OCI-LY1 (cell line): ENCODE data around the gene ZNF334.

ENCODE experiments used
- H2AFZ ChIP-seq: fragments of 200-600 bp; sonication (generic), shearing (Covaris generic); 2 replicates; pipeline ENCODE4 v1.6.0; 2014; ENCODE audit warnings: antibody characterized with exemption, mild to moderate bottlenecking, low read length
- H3F3A ChIP-seq: fragments of 200-600 bp; sonication (generic), shearing (Covaris generic); 2 replicates; pipeline ENCODE4 v1.6.0; 2014; ENCODE audit warnings: mild to moderate bottlenecking, antibody characterized with exemption, low read length, moderate library complexity; ENCODE audit not compliant: insufficient read depth
- H3K27ac ChIP-seq: fragments of 200-600 bp; sonication (generic); 2 replicates; pipeline ENCODE4 v1.5.1; 2014; ENCODE audit warnings: low read length, mixed run types, mild to moderate bottlenecking, low read depth; ENCODE audit not compliant: poor library complexity, severe bottlenecking
- H3K27me3 ChIP-seq: fragments of 200-600 bp; sonication (generic); 2 replicates; pipeline ENCODE4 v1.6.0; 2014; ENCODE audit warnings: antibody characterized with exemption, mild to moderate bottlenecking, low read length, moderate library complexity; ENCODE audit not compliant: insufficient read depth
- H3K36me3 ChIP-seq: fragments of 200-600 bp; sonication (generic); 2 replicates; pipeline ENCODE4 v1.6.1; 2014; ENCODE audit warnings: mild to moderate bottlenecking, antibody characterized with exemption, low read length, moderate library complexity, mixed read lengths; ENCODE audit not compliant: insufficient read depth
- H3K4me1 ChIP-seq: fragments of 200-600 bp; sonication (generic); 2 replicates; pipeline ENCODE4 v1.5.1; 2014; ENCODE audit warnings: mild to moderate bottlenecking, low read length, moderate library complexity; ENCODE audit not compliant: insufficient read depth, severe bottlenecking
- H3K4me2 ChIP-seq: fragments of 200-600 bp; sonication (generic), shearing (Covaris generic); 2 replicates; pipeline ENCODE4 v1.6.1; 2014; ENCODE audit warnings: low read length
- H3K4me3 ChIP-seq: fragments of 200-600 bp; sonication (generic); 2 replicates; pipeline ENCODE4 v1.5.1; 2014; ENCODE audit warnings: low read length, low read depth, mild to moderate bottlenecking, mixed read lengths; ENCODE audit not compliant: poor library complexity, severe bottlenecking
- H3K79me2 ChIP-seq: fragments of 200-600 bp; shearing (Covaris generic); 2 replicates; pipeline ENCODE4 v1.6.1; 2016; ENCODE audit warnings: mixed run types, low read length, mixed read lengths; ENCODE audit not compliant: insufficient read depth
- H3K9ac ChIP-seq: fragments of 200-600 bp; sonication (generic), shearing (Covaris generic); 2 replicates; pipeline ENCODE4 v1.6.1; 2014; ENCODE audit warnings: mild to moderate bottlenecking, low read length, mixed read lengths
- H3K9me2 ChIP-seq: fragments of 200-600 bp; sonication (generic), shearing (Covaris generic); 2 replicates; pipeline ENCODE4 v1.6.1; 2014; ENCODE audit warnings: low read depth, mild to moderate bottlenecking, low read length, mixed read lengths
- H3K9me3 ChIP-seq: fragments of 200-600 bp; shearing (Covaris generic); 2 replicates; pipeline ENCODE4 v1.6.1; 2014; ENCODE audit warnings: low read length, mixed read lengths
- H4K20me1 ChIP-seq: fragments of 200-600 bp; sonication (generic), shearing (Covaris generic); 2 replicates; pipeline ENCODE4 v1.6.0; 2016; ENCODE audit warnings: mild to moderate bottlenecking, low read length; ENCODE audit not compliant: insufficient read depth
- EZH2 ChIP-seq: fragments of 200-600 bp; sonication (generic), shearing (Covaris generic); IDR thresholded peaks from 2 replicates; pipeline ENCODE4 v1.8.0; 2017; ENCODE audit warnings: borderline replicate concordance, mixed run types, mild to moderate bottlenecking, antibody characterized with exemption, low read length, moderate library complexity, mixed read lengths
- TF ChIP-seq, protein P1 (sequence below): fragments of 200-600 bp; sonication (generic), shearing (Covaris generic); IDR thresholded peaks from 2 replicates; pipeline ENCODE4 v1.5.1; 2017; ENCODE audit warnings: mild to moderate bottlenecking, antibody characterized with exemption, low read length, moderate library complexity, mixed read lengths

The ZNF334 gene

DNA sequence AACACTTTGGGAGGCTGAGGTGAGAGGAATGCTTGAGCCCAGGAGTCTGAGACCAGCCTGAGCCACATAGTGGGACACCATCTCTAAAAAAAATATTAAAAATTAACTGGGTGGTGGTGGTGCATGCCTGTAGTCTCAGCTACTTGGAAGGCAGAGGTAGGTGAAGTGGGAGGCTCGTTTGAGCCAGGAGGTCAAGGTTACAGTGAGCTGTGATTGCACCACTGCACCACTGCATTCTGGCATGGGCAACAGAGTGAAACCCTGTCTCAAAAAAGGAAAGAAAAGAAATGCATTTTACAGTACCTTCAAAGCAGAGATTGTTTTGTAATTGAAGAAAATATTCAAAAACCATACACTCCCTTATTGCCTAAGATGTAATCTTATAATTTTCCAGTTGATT, 30.6 kb upstream of the ZNF334 start:
- H3K9me3 ChIP-seq: no peaks in the 10 kb centered on the region
- H3K27ac ChIP-seq: no peak overlapping the region
- no peaks in the 10 kb centered on the region for H3K27me3 ChIP-seq
- no peaks in the 10 kb centered on the region for H3K9me2 ChIP-seq
- H3K4me2 ChIP-seq: no peak overlapping the region
- H3K4me3 ChIP-seq: no peak overlapping the region
- H3F3A ChIP-seq: no peaks in the 10 kb centered on the region
- H3K4me1 ChIP-seq: no peaks in the 10 kb centered on the region
- H3K9ac ChIP-seq: no peak overlapping the region
- no peaks in the 10 kb centered on the region for H3K79me2 ChIP-seq
- TF ChIP-seq, protein P1, sequence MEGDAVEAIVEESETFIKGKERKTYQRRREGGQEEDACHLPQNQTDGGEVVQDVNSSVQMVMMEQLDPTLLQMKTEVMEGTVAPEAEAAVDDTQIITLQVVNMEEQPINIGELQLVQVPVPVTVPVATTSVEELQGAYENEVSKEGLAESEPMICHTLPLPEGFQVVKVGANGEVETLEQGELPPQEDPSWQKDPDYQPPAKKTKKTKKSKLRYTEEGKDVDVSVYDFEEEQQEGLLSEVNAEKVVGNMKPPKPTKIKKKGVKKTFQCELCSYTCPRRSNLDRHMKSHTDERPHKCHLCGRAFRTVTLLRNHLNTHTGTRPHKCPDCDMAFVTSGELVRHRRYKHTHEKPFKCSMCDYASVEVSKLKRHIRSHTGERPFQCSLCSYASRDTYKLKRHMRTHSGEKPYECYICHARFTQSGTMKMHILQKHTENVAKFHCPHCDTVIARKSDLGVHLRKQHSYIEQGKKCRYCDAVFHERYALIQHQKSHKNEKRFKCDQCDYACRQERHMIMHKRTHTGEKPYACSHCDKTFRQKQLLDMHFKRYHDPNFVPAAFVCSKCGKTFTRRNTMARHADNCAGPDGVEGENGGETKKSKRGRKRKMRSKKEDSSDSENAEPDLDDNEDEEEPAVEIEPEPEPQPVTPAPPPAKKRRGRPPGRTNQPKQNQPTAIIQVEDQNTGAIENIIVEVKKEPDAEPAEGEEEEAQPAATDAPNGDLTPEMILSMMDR: no peak
- TF ChIP-seq EZH2: no peak
- no peak overlapping the region for H2AFZ ChIP-seq
- no peaks in the 10 kb centered on the region for H4K20me1 ChIP-seq
- H3K36me3 ChIP-seq: no peaks in the 10 kb centered on the region

DNA sequence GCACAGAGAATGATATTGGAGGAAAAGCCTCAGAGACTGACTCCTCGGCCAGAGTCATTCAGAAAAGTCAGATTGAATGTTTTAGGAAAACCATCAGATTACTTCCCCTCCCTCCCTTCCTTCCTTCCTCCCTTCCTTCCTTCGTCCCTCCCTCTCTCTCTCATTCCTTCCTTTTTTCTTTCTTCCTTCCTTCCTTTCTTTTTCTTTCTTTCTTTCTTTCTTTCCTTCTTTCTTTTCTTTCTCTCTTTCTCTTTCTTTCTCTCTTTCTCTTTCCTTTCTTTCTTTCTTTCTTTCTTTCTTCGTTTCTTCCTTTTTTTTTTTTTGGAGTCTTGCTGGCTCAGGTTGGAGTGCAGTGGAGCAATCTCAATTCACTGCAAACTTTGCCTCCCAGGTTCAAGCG, 29.7 kb upstream of the ZNF334 start:
- Histone ChIP-seq H3K36me3 (no peaks in the 10 kb centered on the region), H3K27me3 (no peaks in the 10 kb centered on the region), H3F3A (no peaks in the 10 kb centered on the region), H3K9me2 (no peaks in the 10 kb centered on the region), H3K27ac (no peak overlapping the region), H3K79me2 (no peaks in the 10 kb centered on the region), H3K4me1 (no peaks in the 10 kb centered on the region), H3K9me3 (no peaks in the 10 kb centered on the region), H2AFZ (no peak overlapping the region), H3K4me2 (no peak overlapping the region), H3K4me3 (no peak overlapping the region), H3K9ac (no peak overlapping the region), H4K20me1 (no peaks in the 10 kb centered on the region)
- no peak for TF ChIP-seq EZH2
- TF ChIP-seq, protein P1: no peak

DNA sequence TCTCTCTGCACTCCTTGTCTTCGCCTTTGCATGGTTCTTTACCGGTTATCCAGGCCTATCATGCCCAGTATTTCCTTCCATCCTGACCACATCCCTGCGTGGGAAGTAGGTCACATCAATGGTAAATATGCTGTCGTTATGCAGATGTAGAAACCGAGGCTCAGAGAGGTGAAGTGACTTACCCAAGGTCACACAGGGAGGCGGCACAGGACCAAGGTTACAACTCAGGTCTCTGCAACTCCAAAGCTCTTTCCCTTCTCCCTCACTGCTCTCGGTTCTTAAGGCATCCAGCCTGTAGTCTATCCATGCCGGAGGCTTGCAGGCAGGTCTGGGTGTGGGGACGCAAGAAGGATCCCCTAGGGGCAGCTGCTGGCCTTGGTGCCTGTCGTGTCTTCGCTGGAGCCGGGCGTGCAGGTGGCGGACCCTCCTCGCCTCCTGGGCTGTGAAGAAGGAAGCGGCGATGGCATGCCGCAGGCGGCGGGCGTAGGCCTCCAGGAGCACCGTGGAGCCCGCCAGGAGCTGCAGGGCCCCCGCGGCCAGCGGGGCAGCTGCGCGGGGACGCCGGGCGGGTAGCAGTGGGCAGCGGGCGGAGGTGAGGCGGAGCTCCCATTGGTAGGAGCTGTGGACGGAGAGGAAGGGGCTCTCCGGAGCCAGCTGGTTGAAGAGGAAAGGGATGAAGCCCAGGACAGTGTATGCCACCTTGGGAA, 28.0 kb upstream of the ZNF334 start:
- no peak for TF ChIP-seq EZH2
- TF ChIP-seq, protein P1: no peak
- H4K20me1 ChIP-seq: no peaks in the 10 kb centered on the region
- H2AFZ ChIP-seq: no peak overlapping the region
- no peaks in the 10 kb centered on the region for H3K9me3 ChIP-seq
- H3K36me3 ChIP-seq: no peaks in the 10 kb centered on the region
- H3K4me2 ChIP-seq: no peak overlapping the region
- no peaks in the 10 kb centered on the region for H3F3A ChIP-seq
- no peak overlapping the region for H3K9ac ChIP-seq
- H3K9me2 ChIP-seq: no peaks in the 10 kb centered on the region
- H3K27ac ChIP-seq: no peak overlapping the region
- no peaks in the 10 kb centered on the region for H3K79me2 ChIP-seq
- no peaks in the 10 kb centered on the region for H3K4me1 ChIP-seq
- no peak overlapping the region for H3K4me3 ChIP-seq
- H3K27me3 ChIP-seq: no peaks in the 10 kb centered on the region
